Ramos (cell line): ENCODE data around the gene KANSL1.

Experiments
- in situ Hi-C: fragments of 300-500 bp; cut with MboI; formaldehyde crosslinking; loops from one replicate; pipeline ENCODE4 v1.14.3; 2022; ENCODE audit warnings: low sequenced_read_pairs; ENCODE audit not compliant: unreplicated experiment

Gene KANSL1

GRCh38 chr17:46011711-46012505 is 181.3 kb downstream of the KANSL1 start:
- in situ Hi-C loops, result loop anchor here (25.0 kb wide), 1 partner anchor 825 kb away; no protein-coding TSS in a partner anchor

DNA sequence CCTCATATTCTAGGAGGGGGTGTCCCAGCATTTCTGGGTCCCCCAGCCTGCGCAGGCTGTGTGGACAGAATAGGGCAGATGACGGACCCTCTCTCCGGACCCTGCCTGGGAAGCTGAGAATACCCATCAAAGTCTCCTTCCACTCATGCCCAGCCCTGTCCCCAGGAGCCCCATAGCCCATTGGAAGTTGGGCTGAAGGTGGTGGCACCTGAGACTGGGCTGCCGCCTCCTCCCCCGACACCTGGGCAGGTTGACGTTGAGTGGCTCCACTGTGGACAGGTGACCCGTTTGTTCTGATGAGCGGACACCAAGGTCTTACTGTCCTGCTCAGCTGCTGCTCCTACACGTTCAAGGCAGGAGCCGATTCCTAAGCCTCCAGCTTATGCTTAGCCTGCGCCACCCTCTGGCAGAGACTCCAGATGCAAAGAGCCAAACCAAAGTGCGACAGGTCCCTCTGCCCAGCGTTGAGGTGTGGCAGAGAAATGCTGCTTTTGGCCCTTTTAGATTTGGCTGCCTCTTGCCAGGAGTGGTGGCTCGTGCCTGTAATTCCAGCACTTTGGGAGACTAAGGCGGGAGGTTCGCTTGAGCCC is 182.5 kb downstream of the KANSL1 start:
- in situ Hi-C loops, result loop anchor here (25.0 kb wide), 1 partner anchor 827 kb away; no protein-coding TSS in a partner anchor

DNA sequence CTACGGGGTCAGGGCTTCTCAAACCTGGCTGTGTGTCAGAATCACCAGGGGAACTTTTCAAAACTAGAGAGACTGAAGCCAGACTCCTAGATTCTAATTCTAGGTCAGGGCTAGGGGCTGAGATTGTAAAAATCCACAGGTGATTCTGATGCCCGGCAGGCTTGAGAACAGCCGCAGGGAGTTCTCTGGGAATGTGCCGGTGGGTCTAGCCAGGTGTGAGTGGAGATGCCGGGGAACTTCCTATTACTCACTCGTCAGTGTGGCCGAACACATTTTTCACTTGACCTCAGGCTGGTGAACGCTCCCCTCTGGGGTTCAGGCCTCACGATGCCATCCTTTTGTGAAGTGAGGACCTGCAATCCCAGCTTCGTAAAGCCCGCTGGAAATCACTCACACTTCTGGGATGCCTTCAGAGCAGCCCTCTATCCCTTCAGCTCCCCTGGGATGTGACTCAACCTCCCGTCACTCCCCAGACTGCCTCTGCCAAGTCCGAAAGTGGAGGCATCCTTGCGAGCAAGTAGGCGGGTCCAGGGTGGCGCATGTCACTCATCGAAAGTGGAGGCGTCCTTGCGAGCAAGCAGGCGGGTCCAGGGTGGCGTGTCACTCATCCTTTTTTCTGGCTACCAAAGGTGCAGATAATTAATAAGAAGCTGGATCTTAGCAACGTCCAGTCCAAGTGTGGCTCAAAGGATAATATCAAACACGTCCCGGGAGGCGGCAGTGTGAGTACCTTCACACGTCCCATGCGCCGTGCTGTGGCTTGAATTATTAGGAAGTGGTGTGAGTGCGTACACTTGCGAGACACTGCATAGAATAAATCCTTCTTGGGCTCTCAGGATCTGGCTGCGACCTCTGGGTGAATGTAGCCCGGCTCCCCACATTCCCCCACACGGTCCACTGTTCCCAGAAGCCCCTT is 183.3 kb downstream of the KANSL1 start:
- in situ Hi-C loops, result loop anchor here (25.0 kb wide), 1 partner anchor 827 kb away; no protein-coding TSS in a partner anchor

DNA sequence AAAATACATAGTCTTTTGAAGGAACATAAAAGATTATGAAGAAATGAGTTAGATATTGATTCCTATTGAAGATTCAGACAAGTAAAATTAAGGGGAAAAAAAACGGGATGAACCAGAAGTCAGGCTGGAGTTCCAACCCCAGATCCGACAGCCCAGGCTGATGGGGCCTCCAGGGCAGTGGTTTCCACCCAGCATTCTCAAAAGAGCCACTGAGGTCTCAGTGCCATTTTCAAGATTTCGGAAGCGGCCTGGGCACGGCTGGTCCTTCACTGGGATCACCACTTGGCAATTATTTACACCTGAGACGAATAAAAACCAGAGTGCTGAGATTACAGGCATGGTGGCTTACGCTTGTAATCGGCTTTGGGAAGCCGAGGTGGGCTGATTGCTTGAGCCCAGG is 184.6 kb downstream of the KANSL1 start:
- in situ Hi-C loops, result loop anchor here (25.0 kb wide), 1 partner anchor 829 kb away; no protein-coding TSS in a partner anchor

DNA sequence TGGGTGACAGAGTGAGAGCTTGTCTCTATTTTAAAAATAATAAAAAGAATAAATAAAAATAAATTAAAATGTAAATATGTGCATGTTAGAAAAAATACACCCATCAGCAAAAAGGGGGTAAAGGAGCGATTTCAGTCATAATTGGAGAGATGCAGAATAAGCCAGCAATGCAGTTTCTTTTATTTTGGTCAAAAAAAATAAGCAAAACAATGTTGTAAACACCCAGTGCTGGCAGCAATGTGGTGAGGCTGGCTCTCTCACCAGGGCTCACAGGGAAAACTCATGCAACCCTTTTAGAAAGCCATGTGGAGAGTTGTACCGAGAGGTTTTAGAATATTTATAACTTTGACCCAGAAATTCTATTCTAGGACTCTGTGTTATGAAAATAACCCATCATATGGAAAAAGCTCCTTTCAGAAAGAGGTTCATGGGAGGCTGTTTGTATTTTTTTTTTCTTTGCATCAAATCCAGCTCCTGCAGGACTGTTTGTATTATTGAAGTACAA is 185.7 kb downstream of the KANSL1 start:
- in situ Hi-C loops, result loop anchor here (25.0 kb wide), 1 partner anchor 830 kb away; no protein-coding TSS in a partner anchor

DNA sequence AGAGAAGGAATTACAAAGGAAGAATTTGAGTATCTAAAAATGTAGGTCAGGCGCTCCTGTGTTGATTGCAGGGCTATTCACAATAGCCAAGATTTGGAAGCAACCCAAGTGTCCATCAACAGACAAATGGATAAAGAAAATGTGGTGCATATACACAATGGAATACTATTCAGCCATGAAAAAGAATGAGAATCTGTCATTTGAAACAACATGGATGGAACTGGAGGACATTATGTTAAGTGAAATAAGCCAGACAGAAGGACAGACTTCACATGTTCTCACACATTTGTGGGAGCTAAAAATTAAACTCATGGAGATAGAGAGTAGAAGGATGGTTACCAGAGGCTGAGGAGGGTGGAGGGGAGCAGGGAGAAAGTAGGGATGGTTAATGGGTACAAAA is 187.1 kb downstream of the KANSL1 start:
- in situ Hi-C loops, result loop anchor here (25.0 kb wide), 1 partner anchor 831 kb away; no protein-coding TSS in a partner anchor

GRCh38 chr17:46003907-46004748 is 189.1 kb downstream of the KANSL1 start:
- in situ Hi-C loops, result loop anchor here (25.0 kb wide), 1 partner anchor 833 kb away; no protein-coding TSS in a partner anchor

- in situ Hi-C loops, result loop anchor here (25.0 kb wide), 1 partner anchor 834 kb away; no protein-coding TSS in a partner anchor
These were observed 190.3 kb downstream of the KANSL1 start for GRCh38 chr17:46002973-46003316.

DNA sequence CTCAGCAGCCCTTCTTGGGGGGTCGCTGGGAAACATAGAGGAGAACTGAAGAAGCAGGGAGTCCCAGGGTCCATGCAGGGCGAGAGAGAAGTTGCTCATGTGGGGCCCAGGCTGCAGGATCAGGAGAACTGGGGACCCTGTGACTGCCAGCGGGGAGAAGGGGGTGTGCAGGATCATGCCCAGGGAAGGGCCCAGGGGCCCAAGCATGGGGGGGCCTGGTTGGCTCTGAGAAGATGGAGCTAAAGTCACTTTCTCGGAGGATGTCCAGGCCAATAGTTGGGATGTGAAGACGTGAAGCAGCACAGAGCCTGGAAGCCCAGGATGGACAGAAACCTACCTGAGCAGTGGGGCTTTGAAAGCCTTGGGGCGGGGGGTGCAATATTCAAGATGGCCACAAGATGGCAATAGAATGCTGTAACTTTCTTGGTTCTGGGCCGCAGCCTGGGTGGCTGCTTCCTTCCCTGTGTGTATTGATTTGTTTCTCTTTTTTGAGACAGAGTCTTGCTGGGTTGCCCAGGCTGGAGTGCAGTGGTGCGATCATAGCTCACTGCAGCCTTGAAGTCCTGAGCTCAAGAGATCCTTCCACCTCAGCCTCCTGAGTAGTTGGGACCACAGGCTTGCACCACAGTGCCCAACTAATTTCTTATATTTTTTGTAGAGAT is 190.8 kb downstream of the KANSL1 start:
- in situ Hi-C loops, result loop anchor here (25.0 kb wide), 1 partner anchor 835 kb away; no protein-coding TSS in a partner anchor

GRCh38 chr17:46001390-46002310 is 191.6 kb downstream of the KANSL1 start:
- in situ Hi-C loops, result loop anchor here (25.0 kb wide), 1 partner anchor 836 kb away; no protein-coding TSS in a partner anchor

DNA sequence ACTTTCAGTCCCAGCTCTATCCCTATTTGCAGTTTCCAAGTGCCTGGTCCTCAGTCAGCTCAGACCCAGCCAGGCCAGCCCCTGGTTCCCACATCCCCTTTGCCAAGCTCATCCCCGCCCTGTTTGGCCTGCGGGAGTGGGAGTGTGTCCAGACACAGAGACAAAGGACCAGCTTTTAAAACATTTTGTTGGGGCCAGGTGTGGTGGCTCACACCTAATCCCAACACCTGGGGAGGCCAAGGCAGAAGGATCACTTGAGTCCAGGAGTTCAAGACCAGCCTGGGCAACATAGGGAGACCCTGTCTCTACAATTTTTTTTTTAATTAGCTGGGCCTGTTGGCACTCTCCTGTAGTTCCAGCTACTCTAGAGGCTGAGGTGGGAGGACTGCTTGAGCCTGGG is 192.5 kb downstream of the KANSL1 start:
- in situ Hi-C loops, result loop anchor here (25.0 kb wide), 1 partner anchor 837 kb away; no protein-coding TSS in a partner anchor

- in situ Hi-C loops, result loop anchor here (25.0 kb wide), 1 partner anchor 837 kb away; no protein-coding TSS in a partner anchor
These were observed 192.9 kb downstream of the KANSL1 start for GRCh38 chr17:46000292-46000691.

DNA sequence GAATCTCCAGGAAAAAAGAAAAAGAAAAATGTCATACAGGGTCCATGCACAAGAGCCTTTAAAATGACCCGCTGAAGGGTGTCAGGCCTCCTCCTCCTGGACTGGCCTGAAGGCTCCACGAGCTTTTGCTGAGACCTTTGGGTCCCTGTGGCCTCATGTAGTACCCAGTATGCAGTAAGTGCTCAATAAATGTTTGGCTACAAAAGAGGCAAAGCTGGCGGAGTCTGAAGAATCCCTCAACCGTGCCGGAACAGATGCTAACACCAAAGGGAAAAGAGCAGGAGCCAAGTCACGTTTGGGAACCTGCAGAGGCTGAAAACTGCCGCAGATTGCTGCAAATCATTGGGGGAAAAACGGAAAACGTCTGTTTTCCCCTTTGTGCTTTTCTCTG is 193.3 kb downstream of the KANSL1 start:
- in situ Hi-C loops, result loop anchor here (25.0 kb wide), 1 partner anchor 837 kb away; no protein-coding TSS in a partner anchor

DNA sequence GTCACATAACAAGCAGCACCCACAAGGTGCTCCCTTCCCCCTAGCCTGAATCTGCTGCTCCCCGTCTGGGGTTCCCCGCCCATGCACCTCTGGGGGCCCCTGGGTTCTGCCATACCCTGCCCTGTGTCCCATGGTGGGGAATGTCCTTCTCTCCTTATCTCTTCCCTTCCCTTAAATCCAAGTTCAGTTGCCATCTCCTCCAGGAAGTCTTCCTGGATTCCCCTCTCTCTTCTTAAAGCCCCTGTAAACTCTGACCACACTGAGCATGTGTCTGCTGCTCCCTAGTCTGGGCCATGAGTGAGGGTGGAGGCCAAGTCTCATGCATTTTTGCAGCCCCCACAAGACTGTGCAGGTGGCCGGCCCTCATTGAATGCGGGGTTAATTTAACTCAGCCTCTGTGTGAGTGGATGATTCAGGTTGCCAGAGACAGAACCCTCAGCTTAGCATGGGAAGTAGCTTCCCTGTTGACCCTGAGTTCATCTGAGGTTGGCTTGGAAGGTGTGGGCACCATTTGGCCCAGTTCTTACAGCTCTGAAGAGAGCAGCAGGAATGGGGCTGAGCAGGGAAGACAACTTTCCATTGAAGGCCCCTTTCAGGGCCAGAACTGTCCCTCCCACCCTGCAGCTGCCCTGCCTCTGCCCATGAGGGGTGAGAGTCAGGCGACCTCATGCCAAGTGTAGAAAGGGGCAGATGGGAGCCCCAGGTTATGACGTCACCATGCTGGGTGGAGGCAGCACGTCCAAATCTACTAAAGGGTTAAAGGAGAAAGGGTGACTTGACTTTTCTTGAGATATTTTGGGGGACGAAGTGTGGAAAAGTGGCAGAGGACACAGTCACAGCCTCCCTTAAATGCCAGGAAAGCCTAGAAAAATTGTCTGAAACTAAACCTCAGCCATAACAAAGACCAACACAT is 194.0 kb downstream of the KANSL1 start, which contains the start of gene STH:
TSS of gene STH (plus strand) at position 264 of the 913 bp plus-strand sequence. CDS start at position 294, 30 bp downstream.
- in situ Hi-C loops, result no loop called here

DNA sequence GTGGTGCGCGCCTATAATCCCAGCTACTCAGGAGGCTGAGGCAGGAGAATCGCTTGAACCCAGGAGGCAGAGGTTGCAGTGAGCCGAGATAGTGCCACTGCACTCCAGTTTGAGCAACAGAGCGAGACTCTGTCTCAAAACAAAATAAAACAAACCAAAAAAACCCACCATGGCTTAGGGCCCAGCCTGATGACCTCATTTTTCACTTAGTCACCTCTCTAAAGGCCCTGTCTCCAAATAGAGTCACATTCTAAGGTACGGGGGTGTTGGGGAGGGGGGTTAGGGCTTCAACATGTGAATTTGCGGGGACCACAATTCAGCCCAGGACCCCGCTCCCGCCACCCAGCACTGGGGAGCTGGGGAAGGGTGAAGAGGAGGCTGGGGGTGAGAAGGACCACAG is 195.6 kb downstream of the KANSL1 start:
- in situ Hi-C loops, result no loop called here

GRCh38 chr17:45997166-45997565 is 196.1 kb downstream of the KANSL1 start:
- in situ Hi-C loops, result no loop called here
